A204.1 (cell line): ENCODE data around the gene IL6ST.
A peak's percentile ranks its signal among the peaks of the same experiment; 100 is the strongest.
"Not testable (repeated sequence)": the region's sequence is repeated elsewhere in the genome, so short reads cannot be mapped to it uniquely, and the experiment has no call there.

Experiments used
- FAIRE-seq: peaks from 2 replicates; lab custom pipeline; 2012; peaks lifted over from hg19 to GRCh38; lab: Jason Lieb, UNC

The IL6ST gene

DNA sequence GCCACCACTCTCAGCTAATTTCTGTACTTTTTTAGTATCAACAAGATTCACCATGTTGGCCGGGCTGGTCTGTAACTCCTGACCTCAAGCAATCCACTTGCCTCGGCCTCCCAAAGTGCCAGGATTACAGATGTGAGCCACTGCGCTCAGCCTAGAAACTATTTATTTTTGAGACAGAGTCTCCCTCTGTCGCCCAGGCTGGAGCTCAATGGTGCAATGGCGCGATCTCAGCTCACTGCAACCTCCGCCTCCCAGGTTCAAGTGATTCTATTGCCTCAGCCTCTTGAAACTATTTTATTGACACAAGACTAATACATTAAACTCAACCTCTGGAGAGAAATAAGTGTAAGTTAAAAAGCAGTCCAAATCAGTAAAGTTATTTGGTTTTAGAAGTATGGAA, 34.0 kb downstream of the IL6ST start:
- no peak for FAIRE-seq

DNA sequence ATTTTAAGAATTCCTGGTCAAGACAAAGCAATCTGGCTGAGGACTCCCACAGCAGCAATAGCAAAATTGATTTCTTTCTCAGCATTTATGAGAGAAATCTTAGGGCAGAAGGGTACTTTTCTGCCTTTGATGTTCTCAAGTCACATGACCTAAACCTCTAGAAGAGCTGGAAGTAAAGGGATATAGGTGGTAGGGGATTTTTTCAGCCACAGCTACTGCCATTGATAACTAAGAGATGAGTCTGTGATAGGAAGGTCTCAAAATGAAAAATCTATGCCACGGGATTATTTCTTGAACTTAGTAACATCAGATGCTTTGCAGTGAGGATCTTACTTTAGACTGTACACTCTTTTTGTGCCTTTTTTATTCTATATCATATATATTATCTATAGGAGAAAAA, 35.6 kb downstream of the IL6ST start:
- FAIRE-seq = no peak

DNA sequence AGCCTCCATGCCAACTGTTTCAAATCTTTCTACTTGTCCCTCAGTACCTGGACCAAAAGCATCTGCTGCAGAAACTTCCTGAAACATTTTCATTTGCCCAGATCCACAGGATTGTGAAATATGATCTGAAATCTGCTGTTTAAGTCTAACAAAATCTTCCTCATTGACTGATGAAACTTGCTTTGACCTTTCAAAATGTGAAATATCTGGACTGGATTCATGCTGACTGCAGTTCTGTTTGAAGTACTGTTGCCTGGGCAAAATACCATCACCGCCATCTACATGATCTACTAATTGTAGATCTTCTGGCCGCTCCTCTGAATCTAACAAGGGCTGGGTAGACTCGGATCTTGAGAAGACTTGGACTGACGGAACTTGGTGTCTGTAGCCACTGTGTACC, 53.6 kb downstream of the IL6ST start:
- FAIRE-seq = not testable (repeated sequence)

DNA sequence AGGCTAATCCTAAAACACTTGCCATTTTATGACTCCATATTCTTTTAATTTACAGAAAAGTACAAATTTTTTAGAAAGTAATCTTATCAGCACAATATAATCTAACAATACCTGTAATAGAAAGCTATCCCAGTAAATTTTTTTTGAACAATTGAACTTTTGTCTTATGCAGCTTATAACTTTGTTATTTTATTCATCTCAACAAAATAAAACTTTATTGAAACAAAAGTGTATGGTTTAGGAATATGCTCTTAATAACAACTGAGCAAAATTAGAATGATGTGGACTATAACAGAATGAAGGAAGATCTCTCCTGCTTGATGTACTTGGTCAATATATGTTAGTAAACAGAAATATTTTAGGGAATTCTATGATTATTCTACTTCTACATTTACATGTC, 57.2 kb downstream of the IL6ST start:
- peak; percentile 92 for FAIRE-seq

DNA sequence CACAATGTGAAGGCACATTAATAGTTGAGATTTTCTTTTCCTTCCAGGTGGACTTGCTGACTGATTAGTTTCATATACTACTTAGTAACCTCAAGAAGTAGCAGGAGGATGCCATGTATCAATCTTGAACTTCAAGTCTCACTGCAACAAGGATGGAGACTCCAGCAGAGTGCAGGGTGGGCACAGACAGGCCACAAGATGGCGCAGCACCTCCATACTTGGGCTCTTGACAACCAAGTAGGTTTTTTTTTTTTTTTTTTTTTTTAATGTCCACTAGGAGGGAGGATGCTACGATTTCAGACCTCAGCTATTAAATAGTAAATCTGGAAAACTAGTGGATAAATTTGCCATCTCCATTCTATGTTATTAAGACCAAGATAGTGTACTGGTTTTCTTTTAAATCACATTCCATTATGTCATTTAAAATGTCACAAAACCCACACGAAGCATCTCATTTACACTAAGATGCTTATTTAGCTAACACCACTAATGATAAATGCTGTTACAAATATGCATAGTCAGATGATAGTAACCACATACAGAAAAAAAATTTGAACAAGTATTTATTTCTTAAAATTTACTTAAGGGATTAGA, 58.6 kb downstream of the IL6ST start:
- peak; percentile 96 for FAIRE-seq

DNA sequence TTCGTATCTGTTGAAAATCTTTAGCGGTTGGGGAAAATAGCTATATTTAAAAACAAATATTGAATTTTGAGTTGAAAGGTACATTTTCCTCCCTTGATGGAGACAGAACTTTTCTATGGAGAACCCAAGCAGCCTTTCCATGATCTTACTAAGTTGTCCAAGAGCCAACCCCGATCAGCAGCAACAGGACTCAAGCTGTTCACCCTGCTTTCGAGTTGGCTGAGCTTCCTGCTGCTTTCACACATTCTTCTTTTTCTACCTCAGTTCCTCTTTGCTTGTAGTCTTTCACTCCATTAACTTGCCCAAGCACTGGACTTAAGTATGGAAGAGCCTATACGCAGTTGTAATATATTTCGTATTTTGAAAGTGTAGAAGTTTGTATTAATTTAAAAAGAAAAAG, 59.4 kb downstream of the IL6ST start:
- FAIRE-seq = no peak

DNA sequence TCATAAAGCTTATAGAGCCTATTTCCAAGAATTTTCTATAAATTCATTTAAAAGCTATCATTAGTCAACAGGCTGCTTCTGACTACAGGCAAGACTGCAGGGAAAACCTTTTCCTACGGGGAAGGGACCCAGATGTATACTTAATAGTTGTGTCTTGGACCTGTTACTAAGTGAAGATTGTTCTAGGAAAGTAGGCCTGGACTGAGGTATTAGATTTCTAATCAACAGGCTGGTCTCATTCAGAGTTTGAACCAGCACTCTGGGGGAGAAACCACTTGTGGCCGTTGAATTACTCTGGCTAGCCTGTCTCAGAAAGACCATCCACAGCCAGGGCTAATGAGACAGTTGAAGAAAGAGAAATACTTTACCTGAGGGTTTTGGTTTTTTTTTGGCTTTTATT, 60.0 kb downstream of the IL6ST start:
- FAIRE-seq = no peak

DNA sequence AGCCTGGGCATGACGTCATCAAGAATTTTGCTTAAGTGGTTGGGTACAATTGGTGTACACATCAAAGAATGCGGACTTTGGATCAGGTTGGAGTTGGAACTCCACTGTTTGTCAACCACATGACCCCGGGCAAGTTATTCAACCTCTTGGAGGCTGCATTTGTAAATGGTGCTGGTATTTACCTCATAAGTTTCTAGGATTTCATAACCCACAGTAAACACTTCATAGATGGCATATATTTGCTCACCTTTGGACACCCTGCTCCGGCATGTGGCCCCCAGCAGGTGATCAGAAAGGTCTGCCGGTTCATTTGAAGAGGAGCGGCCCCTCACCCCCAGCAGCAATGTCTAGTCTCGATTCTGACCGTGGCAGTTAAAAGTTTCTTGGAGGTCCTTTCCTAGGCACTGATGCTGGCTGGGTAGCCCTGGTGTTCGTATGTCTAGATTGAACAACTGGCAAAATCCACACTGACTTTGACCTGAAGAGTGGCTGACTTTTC, 60.6 kb downstream of the IL6ST start:
- FAIRE-seq = no peak

DNA sequence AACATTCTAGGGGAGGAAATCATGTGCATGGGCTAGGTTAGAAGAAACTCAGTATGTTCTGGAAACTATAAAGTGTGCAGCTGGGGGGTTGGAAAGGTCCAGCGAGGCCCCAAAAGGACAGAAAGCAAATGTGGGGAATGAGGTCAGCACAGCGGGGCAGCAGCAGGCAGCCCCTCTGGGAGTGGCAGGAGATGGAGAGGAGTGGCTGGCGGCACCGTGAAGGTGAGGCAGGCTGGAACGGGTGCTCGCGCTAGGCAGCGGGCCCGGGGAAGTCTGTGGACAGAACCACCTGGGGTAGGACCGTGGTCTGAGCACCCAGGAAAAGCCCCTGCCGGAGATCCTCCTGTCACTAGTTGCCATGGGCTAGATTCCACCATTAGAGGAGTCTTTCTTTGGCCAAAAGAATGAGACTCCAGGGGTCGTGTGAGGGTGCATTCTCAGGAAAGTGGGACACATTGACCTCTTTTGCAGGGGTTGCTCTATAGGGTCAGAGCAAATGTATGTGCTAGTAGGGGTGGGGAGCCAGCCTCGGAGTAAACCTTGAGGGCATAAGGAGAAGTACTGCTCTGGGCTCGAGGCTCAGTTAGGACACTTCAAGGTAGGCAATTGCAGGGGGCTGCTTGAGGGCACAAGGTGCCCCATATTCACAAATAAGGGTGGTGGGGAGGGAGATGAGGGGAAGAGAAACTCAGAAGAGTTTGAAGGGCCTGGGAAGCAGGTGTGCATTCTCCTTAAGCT, 61.2 kb downstream of the IL6ST start:
- FAIRE-seq = no peak

DNA sequence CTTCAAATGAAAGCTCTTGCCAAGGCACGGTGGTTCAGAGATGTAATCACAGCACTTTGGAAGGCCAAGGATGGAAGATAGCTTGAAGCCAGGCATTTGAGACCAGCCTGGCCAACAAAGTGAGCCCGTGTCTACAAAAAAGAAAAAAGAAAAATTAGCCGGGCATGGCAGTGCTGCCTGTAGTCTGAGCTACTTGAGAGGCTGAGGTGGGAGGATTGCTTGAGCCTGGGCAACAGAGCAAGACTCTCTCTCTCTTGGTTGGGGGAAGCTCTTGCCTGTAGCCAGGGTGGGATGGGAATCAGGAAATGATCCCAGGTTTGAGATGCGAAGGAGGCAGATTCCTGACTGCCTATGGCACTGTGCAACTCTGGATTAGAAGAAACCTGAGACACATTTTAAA, 62.1 kb downstream of the IL6ST start:
- FAIRE-seq = no peak

DNA sequence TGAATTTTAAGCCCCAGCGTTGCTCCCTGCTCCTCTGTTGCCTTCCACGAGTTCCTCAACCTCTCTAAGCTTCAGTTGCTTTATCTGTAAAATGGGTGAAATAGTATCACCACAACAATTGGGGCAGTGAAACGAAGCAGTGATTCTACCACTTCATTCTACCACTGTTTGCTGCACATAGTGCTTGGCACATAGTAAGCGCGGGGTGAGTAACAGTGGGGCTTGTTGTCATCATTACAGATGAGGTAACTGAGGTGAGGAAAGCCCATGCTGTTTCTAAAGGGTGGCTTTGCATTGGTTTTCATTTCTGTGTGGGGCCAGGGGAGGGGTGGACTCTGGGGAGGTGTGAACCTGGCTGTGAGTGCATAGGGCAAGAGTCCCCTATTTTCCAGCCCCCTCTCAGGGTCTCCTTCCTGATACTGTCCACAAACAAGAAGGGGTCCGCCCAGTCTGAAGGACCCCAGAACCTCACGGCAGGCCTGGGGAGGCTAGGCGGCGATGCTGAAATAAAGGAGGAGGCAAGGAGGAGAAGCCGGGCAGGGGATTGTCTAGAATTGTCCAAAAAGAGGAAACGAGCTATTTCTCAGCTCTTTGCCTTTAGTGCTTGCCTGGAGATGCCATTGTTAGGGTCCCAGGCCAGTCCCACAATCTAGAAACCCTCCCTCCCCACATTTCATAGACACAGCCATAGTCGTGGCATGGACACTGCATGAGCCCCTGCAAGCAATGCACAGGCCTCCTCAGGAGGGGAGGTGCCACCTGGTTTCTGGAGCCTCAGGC, 65.6 kb downstream of the IL6ST start:
- no peak for FAIRE-seq

DNA sequence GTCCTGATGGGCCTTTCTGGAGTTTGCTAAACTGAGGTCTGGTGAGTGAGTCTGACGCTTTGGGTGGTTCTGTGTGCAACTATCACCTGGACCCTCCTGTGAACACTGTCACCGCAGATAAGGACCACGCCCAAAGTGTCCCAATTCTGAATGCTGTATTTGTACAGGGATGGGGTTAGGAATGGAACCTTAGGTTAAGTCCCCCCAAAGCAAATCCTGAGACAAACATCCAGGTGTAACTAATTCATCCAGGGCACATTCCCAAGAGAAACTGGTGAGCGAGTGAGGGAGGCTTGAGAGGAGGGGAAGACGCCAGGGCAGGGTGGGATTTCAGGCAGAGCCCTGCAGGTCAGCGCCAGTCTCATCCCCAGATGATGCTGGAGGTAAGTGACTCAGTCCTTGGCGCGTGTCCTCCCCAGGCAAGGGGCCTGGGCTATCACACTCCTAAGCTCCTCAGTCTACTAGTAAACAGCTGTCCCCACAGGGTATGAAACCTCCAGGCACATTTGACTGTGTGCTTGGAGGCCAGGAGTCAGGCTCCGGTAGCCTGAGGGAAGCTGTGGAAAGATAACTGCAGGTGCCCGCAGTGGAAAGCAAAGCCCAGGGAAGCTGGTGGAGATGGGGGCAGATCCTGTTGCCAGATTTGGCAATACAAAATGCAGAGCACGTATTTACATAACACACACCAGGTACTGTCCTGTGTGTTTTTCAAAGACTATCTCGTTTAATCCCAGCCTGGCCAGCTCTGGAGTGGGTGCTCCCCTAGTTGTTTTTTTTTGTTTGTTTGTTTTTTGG, 66.7 kb downstream of the IL6ST start:
- FAIRE-seq = no peak

DNA sequence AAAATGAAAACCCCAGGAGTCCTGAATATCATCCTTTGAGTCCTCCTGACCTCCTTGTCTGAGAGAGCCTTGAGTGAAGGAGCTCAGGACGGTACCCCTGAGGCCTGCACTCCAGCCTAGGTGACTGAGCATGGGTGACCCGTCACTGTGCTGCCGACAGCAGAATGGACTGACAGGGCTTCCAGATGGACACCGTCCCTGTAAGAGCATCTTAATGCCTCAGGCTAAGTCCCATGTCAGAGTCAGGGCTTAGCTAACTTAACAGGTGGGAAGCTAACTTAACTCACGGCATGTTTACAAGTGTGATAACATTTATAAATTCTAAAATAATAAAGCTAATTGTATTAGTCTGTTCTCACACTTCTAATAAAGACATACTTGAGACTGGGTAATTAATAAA, 68.3 kb downstream of the IL6ST start:
- FAIRE-seq = no peak

DNA sequence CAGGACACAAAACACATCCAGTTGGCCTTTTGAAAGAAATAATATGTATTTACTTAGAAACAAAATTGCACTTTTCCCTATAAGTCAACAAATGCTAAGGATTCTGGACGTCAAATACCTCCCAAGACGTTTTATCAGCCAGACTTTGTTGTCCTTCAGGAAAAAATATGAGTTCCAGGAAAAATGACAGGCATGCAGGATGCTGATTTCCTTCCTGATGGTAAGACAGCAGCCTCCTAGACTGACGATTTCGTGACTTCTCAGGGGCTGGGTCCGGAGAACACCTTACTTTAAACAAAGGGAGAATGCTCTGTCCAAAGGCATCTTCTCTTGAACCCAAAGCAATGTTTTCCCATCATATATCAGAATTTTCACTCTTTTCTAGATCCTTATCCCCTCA, 69.1 kb downstream of the IL6ST start:
- FAIRE-seq = no peak

DNA sequence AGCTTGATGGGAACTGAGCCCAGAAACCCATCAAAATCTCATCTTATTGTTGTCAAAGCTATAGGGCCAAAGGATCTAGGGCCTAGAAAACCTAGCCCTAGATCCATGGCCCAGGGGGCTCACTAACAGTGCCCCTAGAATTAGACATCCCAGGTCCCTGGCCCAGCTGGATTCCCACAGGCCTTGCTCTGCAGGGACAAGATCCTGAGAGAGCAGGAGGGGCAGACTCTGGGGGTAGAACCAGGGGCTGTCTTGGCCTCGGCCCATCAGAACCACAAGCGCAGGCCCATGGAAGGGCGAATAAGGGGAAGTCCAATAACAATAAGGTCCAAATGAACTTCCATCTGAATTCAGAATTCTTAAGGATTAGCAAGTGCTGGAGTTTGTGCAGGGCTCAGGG, 69.6 kb downstream of the IL6ST start:
- no peak for FAIRE-seq

DNA sequence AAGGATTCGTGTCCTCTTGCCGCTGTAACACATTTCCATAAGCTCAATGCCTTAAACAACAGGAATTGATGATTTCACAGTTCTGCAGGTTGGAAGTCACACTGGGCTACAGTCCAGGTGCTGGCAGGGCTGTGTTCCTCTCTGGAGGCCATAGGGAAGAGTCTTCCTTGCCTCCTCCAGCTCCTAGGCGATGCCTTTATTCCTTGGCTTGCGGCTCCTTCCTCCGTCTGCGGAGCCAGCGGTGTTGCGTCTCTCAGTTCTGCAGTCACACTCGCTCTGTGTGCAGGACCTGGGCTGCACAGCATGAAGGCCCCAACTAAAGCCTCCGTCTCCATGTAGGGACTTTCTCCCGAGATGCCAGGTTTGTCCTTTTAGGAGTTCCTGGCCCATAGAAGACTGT, 70.0 kb downstream of the IL6ST start:
- no peak for FAIRE-seq

DNA sequence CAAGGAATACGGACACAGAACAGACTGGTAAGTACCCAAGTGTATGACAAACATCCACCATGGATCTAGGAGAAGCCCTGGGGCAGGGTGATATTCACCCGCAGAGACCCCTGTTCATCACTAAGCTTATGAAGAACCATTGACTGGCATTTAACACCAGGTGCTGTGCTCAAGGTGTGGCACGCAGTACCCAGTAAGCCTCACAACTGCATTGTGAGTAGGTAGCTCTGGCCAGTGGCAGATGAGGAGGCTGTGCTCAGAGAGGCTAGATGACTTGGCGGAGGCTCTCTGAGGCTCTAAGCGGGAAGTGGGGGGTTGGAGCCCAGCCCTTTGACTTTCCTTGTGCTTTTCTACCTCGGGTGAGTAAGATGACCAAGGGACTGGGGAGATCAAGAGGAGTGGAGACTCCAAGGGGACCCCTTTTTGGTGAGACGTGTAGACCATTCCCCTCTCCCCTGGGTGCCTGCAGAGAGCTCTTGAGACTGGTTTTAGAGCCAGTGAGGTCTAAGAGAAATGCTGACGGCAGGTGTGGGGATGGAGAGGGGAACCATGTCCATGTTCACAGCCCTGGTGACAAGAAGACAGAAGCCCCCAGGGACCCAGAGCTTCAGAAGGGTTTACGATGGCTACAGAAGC, 70.8 kb downstream of the IL6ST start:
- no peak for FAIRE-seq

DNA sequence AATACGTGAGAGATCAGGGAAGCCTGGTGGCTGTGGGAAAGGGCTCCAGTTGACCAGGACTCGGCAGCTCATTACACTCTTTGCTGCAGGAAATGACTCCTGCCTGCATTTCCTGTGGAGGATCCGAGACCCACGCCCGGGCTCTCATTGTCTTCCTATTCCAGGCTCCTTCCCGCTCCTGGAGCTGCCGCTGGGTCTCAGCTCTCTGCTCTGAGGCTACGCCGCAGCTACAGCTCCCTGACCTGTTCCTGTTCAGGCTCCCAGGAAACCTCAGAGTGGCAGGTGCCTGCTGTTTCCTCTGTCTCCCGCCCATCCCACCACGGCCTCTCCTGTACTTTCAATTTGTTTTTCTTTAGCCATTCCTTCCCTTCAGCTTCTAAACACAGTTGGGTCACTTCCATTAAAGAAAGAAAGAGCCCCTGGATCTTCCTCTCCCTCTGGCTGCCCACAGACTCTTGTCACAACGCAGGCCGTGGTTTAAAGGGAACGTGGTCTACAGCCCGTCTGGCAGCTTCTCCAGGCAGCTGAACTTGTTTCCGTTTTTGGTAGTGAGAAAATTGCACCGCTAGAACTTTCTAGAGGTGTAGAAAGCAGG, 71.5 kb downstream of the IL6ST start:
- no peak for FAIRE-seq

DNA sequence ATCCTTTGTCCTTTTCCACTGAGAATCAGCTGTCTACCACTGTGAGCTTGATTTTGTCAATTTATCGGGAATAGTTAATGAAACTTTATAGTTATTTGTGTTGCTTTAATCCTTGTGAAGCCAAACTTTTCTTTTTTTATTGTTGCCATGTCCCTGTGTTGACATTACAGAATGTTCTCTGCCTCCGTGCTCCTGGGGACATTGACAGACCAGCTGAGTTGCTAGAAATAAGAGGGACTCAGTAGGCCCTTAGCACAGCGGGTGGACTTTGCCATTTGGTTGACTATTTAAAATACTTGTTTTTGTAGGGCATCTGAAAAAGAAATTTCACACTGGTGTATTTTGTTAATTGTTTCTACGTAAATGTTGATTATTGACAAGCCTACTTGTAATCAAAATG, 73.1 kb downstream of the IL6ST start:
- FAIRE-seq = no peak

DNA sequence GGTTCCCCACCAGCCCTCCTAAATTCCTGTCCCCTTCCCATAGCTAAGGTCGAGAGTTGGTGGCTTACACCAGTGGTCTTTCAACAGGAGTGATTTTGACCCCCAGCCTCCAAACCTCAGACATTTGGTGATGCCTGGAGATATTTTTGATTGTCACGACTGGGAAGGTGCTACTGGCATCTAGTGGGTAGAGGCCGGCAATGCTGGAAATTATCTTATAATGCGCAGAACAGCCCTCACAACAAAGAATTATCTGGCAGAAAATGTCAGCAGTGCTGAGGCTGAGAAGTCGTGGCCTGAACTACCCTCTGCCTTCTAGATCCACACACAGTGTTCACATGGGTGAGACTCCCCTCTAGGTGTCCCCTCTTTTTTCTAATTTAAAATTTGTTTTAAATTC, 74.0 kb downstream of the IL6ST start:
- no peak for FAIRE-seq

DNA sequence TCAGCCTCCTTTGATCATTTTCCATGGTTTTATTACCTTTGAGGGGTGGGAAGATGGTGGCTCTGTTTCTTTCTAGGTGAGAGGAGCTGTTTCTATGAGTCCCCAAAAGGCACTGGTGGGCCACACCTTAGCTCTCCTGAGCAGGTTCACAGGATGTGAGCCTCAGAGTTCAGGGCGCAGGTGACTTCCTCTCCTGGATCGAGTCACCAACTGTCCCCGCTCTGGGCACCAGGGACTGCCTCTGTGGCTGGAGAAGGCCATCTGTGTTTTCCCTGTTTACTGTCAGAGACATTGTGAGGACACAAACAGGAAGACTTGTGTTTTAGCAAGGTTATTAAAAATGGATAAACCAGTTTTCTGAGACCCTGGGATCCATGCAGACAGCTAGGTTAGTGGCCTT, 75.1 kb downstream of the IL6ST start:
- no peak for FAIRE-seq
